Measurements from ENCODE around the gene SIDT2.

GRCh38 chr11:117189191-117189940 is 10.8 kb downstream of the SIDT2 start:
- no peak for TF ChIP-seq CTCF (conservative IDR thresholded peaks at IDR 0.05; ENCODE audit: low read depth, low read length)
- no peak for TF ChIP-seq RAD21 (IDR thresholded peaks at IDR 0.05; ENCODE audit: low read length)
- TF ChIP-seq POLR2A (IDR thresholded peaks at IDR 0.05; ENCODE audit: low read depth, low read length): no peak
- TF ChIP-seq ELK1 (IDR thresholded peaks at IDR 0.05; ENCODE audit: borderline replicate concordance, low read depth, low read length): no peak
- TF ChIP-seq MAZ (IDR thresholded peaks at IDR 0.05; ENCODE audit: borderline replicate concordance, low read depth, low read length): no peak
- TF ChIP-seq MAFK (IDR thresholded peaks at IDR 0.05; ENCODE audit: low read depth, low read length): no peak
